DOHH2 (cell line): ENCODE data around the gene C3orf20.

Experiments
- EZH2phosphoT487 ChIP-seq: fragments of 200-600 bp; sonication (generic); IDR thresholded peaks from 2 replicates; pipeline ENCODE4 v1.6.1; 2017; ENCODE audit warnings: borderline replicate concordance, mild to moderate bottlenecking, antibody characterized with exemption, low read length, moderate library complexity, mixed read lengths
- TF ChIP-seq, protein P1 (sequence below): fragments of 200-600 bp; sonication (generic); IDR thresholded peaks from one replicate; pipeline ENCODE4 v1.5.1; 2014; ENCODE audit warnings: antibody characterized with exemption, mild to moderate bottlenecking, low read depth, low read length; ENCODE audit not compliant: poor library complexity, severe bottlenecking

DNA sequence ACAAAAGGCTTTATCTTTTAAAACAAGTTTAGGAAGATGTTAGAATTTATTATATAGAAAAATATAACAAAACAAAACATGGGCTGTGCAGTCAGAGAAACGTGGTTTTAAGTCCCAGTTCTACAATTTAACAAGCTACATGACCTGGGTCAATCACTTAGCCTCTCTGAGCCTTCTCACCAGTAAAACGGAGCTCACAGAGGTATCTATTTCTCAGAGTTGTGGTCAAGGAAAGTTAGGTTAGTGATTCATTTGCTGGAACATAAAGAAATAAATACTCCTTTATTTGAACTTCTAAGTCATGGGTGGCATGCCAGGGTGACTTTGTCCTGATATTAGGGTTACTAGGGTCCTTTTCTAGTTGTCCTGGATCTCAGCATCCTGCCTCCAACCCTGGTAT lies 34.2 kb upstream of the C3orf20 start:
- TF ChIP-seq, protein P1, sequence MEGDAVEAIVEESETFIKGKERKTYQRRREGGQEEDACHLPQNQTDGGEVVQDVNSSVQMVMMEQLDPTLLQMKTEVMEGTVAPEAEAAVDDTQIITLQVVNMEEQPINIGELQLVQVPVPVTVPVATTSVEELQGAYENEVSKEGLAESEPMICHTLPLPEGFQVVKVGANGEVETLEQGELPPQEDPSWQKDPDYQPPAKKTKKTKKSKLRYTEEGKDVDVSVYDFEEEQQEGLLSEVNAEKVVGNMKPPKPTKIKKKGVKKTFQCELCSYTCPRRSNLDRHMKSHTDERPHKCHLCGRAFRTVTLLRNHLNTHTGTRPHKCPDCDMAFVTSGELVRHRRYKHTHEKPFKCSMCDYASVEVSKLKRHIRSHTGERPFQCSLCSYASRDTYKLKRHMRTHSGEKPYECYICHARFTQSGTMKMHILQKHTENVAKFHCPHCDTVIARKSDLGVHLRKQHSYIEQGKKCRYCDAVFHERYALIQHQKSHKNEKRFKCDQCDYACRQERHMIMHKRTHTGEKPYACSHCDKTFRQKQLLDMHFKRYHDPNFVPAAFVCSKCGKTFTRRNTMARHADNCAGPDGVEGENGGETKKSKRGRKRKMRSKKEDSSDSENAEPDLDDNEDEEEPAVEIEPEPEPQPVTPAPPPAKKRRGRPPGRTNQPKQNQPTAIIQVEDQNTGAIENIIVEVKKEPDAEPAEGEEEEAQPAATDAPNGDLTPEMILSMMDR = no peak
- no peak for TF ChIP-seq EZH2phosphoT487
